DMS53 treated with DMSO at 0.1 percent for 48 hours (cell line): ENCODE data around the gene MTRFR.
A peak's percentile ranks its signal among the peaks of the same experiment; 100 is the strongest.
"Not testable (repeated sequence)": the region's sequence is repeated elsewhere in the genome, so short reads cannot be mapped to it uniquely, and the experiment has no call there.

Experiments used
- DNase-seq: peaks from one replicate; lab custom pipeline; 2025; ENCODE audit not compliant: unreplicated experiment; lab: John Stamatoyannopoulos, UW

Gene MTRFR

GRCh38 chr12:123248996-123249741, 15.9 kb downstream of the MTRFR start:
- not testable (repeated sequence) for DNase-seq

- peak; percentile 18 for DNase-seq
Observed at GRCh38 chr12:123250471-123251383, 17.5 kb downstream of the MTRFR start.

- DNase-seq: no peak
Observed at GRCh38 chr12:123251403-123252076, 18.3 kb downstream of the MTRFR start.

- not testable (repeated sequence) for DNase-seq
Observed at GRCh38 chr12:123252365-123252764, 19.1 kb downstream of the MTRFR start.

GRCh38 chr12:123253641-123254459, 20.6 kb downstream of the MTRFR start:
- no peak for DNase-seq

- no peak for DNase-seq
Observed at GRCh38 chr12:123254853-123255446, 21.7 kb downstream of the MTRFR start.

GRCh38 chr12:123258593-123258992, 25.4 kb downstream of the MTRFR start:
- DNase-seq: no peak

GRCh38 chr12:123260081-123260480, 26.8 kb downstream of the MTRFR start:
- DNase-seq: no peak

GRCh38 chr12:123261196-123261595, 28.0 kb downstream of the MTRFR start:
- DNase-seq: no peak

- DNase-seq: no peak
Observed at GRCh38 chr12:123263196-123263817, 30.1 kb downstream of the MTRFR start.

GRCh38 chr12:123264642-123265041, 31.4 kb downstream of the MTRFR start:
- DNase-seq: no peak

- DNase-seq: no peak
Observed at GRCh38 chr12:123265851-123266678, 32.8 kb downstream of the MTRFR start.

GRCh38 chr12:123266679-123267277, 33.5 kb downstream of the MTRFR start:
- DNase-seq: no peak

- no peak for DNase-seq
Observed at GRCh38 chr12:123267335-123267920, 34.2 kb downstream of the MTRFR start.

- no peak for DNase-seq
Observed at GRCh38 chr12:123267991-123268843, 35.0 kb downstream of the MTRFR start.

- no peak for DNase-seq
Observed at GRCh38 chr12:123268850-123269249, 35.6 kb downstream of the MTRFR start.

- DNase-seq: no peak
Observed at GRCh38 chr12:123269395-123269892, 36.2 kb downstream of the MTRFR start.
